HG02840 (cell line): Measurements from ENCODE around the gene ENOX2.

ENCODE experiments used
- ATAC-seq: cut with Tn5 transposase; IDR thresholded peaks from one replicate; pipeline ENCODE4 v1.9.1; 2021; ENCODE audit warnings: mild to moderate bottlenecking, moderate library complexity, moderate number of reproducible peaks; ENCODE audit not compliant: unreplicated experiment, low FRiP score

Gene ENOX2

DNA sequence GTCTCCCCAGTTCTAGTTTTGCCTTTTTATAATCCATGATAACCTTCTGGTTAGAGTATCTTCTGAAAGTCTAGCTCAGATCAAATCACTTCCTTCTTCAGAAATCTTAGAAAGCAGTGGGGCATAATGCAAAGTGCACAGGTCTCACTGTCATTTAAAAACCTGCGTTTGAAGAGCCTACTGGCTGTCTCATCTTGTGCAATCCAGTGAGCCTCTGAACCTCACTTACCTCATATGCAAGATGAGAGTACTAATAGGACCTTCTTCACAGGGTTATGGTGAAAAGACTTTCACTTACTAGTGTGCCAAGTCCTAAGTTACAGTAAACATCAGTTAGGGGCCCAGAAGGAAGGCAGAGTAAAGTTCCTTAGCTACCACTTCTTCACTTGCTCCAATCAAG, 131.4 kb downstream of the ENOX2 start:
- no peak for ATAC-seq

GRCh38 chrX:130771230-130771629, 131.8 kb downstream of the ENOX2 start:
- ATAC-seq, result no peak

GRCh38 chrX:130770615-130771014, 132.4 kb downstream of the ENOX2 start:
- no peak for ATAC-seq

- ATAC-seq, result no peak
Measured at GRCh38 chrX:130769835-130770234, 133.2 kb downstream of the ENOX2 start.

GRCh38 chrX:130758072-130758471, 144.9 kb downstream of the ENOX2 start:
- ATAC-seq, result no peak

- no peak for ATAC-seq
Measured at GRCh38 chrX:130756233-130756632, 146.8 kb downstream of the ENOX2 start.

GRCh38 chrX:130754353-130754752, 148.7 kb downstream of the ENOX2 start:
- ATAC-seq, result no peak

DNA sequence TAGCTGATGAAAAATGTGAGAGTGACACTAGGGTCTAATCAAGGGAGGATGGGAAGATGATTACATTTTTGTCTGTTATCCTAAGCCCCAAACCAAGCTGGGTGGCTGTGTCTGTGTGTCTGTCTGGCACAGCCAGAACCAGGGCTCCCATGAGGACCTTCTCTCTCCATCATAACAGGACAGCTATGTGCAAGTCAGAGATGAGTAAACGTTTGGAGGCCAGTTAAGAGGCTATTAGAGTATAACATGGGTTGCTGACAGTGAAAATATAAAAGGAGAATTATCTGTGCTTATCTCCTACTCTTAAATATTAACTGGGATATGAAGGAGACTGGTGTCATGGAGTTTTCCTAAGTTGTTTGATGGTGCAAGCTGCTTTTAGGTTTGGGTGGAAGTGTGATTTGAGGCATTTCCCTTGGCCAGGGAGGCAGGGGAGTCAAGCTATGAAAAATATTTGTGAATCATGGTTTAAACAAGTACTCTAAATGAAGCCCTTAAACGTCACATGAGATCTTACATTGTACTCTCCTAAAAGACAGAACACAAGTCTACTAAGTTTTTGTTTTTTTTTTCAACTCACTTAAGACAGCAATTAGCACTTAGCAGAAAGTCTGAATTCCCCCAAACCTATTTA, 156.2 kb downstream of the ENOX2 start:
- no peak for ATAC-seq

GRCh38 chrX:130746077-130746476, 156.9 kb downstream of the ENOX2 start:
- no peak for ATAC-seq

DNA sequence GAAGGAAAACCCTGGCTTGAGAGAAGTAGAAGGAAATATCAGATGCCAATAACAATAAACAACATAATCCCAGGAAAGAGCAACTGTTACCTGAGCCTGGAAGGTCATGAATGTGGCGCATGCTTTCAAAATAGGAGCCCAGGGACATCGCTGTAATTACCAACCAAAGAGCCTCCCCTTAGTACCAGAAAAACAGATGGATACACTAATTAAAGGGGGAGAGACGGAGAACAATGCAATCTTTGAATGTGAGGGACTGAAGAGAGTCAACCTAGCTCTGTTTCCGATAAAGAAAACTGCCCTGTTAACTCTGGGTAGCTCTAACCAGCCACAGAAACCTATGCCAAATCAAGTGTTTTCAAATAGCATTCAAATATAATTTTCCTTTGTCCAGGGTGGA, 161.4 kb downstream of the ENOX2 start:
- ATAC-seq, result no peak

DNA sequence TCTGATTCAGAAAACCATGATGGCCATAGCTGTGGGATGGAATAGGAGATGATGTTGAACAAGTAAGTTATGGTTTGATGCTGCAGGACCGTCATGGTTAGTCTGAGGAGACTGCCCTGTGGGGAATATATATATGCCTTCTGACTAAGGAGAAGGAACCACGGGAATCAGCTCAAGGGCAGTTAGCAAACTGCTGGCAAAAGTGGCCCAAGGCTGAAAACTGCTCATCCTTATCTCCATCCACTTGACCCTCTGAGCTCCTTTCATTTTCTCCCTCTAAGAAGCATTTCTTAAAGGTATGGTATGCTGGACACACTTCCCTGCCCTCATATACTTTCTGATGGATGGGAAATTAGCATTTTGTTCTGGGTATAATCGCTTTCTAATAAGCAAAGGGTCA, 161.9 kb downstream of the ENOX2 start:
- ATAC-seq, result no peak

DNA sequence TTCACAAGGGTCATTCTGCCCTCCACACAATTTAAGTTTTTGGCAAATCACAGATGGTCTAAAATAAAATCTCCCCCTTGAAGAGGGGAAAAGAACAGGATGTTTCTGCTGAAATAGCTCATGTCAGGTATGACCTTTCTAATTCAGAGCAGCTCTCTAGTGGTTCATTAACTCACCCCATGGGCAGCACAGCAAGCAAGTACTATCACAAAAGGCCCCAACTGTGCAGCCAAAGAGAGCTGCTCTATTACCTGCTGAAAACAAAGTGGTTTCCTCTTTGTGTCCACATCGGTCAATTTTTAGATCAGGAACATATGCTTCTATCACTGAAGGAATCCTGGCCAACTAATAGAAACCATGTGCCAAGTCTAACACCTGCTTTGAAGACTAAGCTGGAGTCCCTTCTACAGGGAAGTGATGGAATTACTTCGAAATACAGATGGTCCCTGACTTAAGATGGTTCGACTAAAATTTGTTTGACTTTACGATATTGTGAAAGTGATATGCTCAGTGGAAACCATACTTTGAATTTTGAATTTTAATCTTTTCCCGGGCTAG, 164.3 kb downstream of the ENOX2 start:
- ATAC-seq, result no peak

DNA sequence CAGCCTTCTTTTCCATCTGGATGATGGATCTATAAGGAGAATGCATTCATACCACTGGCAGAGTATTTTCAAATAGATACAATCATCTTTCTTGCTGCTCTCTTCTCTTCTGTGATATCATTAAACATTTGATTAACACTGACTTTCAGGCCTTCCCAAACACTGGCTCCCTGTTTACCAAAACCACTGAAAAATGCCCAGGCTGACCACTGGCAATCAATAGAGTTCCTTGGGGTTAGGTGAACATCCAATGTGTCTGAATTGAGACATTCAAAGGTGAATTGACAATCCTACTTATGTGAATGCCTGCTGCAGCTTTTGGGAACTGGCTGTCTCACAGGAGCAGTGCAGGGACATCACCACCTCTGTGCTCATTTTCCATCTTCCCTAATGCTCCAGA, 168.3 kb downstream of the ENOX2 start:
- no peak for ATAC-seq

GRCh38 chrX:130728208-130728607, 174.8 kb downstream of the ENOX2 start:
- no peak for ATAC-seq

GRCh38 chrX:130726661-130727060, 176.3 kb downstream of the ENOX2 start:
- ATAC-seq, result no peak

DNA sequence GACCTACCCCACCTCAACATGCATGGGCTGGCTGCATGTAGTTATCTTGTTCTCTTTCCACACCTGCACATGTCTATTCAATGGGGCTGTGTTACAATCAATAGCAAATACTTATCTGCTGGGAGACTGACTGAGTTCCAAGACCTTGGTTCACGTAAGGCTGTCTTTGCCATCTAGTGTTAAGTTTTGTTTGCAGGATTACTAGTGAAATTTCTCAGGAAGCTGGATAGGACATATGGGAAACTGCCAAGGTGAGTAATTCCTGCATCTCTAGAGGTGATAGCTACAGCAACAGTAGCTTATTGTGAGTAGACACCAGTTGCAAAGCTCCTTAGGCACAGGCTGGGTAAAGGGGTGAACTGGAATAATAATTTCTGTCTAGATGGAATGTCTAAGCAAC, 177.5 kb downstream of the ENOX2 start:
- no peak for ATAC-seq

- no peak for ATAC-seq
Measured at GRCh38 chrX:130719413-130719812, 183.6 kb downstream of the ENOX2 start.

DNA sequence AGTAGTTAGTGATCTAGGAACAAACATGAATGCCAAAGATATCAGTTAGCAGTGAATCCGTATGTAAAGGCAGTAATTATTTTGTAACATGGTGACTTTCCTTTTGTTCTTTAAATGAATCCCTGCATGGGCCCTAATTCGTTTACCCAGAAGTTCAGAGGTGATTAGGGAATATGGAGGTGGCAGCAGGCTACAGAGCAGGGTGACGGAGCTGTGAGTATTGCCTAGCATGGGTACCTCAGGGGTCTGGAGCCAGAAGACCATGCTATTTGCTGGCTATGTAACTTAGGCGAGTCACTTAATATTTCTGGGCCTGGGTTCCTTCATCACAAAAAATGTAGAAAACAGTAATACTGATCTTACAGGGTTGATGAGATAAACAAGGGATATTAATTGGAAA, 184.9 kb downstream of the ENOX2 start:
- ATAC-seq, result no peak

DNA sequence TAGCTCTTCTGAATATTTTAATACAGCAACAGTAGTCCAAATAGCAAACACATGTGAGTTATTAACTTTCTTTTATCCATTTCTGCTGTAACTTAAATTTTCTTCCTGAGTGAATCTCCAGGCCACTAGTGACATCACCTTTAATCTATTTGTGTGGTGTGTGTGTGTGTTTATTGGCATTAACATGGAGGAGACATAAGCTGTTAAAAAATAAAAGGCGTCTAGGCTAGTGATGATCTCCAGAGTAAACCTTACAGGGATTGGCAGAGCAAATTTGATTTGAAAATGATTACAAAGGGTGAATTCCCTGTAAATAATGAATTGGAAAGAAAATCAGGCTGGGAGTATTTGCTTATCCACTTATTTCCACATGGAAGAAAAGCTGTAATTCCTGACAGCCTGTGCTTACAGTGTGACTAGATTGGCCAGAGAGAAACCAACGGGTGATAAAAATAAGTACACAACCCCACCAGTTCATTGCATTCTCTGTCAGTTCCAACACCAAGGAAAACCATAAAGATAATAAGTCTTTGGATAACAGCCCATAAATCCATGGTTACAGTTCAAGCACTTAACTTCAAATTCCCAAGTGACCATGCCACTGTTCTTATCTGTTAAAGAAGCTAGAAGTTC, 186.1 kb downstream of the ENOX2 start:
- ATAC-seq, result no peak

DNA sequence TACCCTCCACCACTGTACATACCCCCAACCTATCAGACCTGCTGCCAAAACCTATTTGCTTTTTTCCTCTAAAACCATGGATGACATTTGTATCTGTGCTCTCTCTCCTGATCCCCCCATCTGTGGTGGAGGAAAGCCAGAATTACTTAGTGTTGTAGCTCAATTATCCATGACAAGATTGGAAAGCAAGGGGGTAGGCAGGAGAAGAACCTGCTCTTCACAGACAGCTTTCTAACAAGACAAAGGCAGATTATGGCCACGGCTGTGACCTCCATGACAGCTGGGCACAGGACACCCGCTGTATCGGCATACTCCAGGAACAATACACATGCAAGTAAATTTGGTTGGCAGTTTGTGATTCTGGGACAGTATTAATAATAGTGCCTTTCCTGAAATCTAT, 186.7 kb downstream of the ENOX2 start:
- no peak for ATAC-seq

- ATAC-seq, result no peak
Measured at GRCh38 chrX:130715299-130715698, 187.7 kb downstream of the ENOX2 start.

GRCh38 chrX:130714665-130715064, 188.3 kb downstream of the ENOX2 start:
- no peak for ATAC-seq
